Smooth muscle cell of the umbilical artery (primary cell): ENCODE measurements around the gene CCDC141. TPM values are rescaled to one million over a fixed set of nuclear protein-coding genes. Genes with fewer than 3 reads are reported as not detected.

Experiments used
- total RNA-seq: library from RNA; depleted of rRNA; stranded (reverse); fragments of >200 nt; gene quantifications from 2 replicates; pipeline ENCODE4 v1.2.3, GENCODE V29; 2014

Gene CCDC141, protein sequence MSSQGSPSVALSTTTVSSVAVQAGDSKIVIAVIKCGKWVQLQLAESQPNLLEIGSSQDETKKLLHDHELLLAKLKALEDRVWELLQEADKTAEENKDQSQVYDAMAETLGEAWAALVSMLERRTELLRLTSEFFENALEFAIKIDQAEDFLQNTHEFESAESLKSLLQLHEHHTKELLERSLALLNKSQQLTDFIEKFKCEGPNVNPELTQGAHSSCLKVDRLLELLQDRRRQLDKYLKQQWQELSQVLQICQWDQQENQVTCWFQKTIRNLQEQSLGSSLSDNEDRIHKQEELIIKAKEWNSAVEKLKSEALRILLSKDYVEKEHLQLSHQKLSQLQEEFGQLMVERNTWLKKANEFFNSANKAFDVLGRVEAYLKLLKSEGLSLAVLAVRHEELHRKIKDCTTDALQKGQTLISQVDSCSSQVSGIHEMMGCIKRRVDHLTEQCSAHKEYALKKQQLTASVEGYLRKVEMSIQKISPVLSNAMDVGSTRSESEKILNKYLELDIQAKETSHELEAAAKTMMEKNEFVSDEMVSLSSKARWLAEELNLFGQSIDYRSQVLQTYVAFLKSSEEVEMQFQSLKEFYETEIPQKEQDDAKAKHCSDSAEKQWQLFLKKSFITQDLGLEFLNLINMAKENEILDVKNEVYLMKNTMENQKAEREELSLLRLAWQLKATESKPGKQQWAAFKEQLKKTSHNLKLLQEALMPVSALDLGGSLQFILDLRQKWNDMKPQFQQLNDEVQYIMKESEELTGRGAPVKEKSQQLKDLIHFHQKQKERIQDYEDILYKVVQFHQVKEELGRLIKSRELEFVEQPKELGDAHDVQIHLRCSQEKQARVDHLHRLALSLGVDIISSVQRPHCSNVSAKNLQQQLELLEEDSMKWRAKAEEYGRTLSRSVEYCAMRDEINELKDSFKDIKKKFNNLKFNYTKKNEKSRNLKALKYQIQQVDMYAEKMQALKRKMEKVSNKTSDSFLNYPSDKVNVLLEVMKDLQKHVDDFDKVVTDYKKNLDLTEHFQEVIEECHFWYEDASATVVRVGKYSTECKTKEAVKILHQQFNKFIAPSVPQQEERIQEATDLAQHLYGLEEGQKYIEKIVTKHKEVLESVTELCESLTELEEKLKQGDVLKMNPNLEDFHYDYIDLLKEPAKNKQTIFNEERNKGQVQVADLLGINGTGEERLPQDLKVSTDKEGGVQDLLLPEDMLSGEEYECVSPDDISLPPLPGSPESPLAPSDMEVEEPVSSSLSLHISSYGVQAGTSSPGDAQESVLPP (N-terminal part only)
- not detected in 2 replicates for total RNA-seq

GRCh38 chr2:179049546-179050311 lies at the start of gene CCDC141:
CCDC141 (minus strand) TSS chr2:179050137; CDS start chr2:179049941, 196 bp downstream.

GRCh38 chr2:178807227-178808008 lies 242.5 kb downstream of the CCDC141 start, which contains the start of gene TTN:
TTN (minus strand) TSS chr2:178807423; CDS start chr2:178804642, 2,781 bp downstream.

Other genes with a start within 250 kb of the CCDC141 start
- under 0.01 and 1.0 TPM in 2 replicates for gene TTN, start 242.7 kb downstream of the CCDC141 start, total RNA-seq
- gene SESTD1, start 214.7 kb upstream of the CCDC141 start, total RNA-seq = 14.6 and 23.4 TPM in 2 replicates